Large intestine (tissue), 3 donors: ENCODE results near the gene IGLL1. TPM values are rescaled to one million over a fixed set of nuclear protein-coding genes. Genes with fewer than 3 reads are reported as not detected.
"Not testable (repeated sequence)": the region's sequence is repeated elsewhere in the genome, so short reads cannot be mapped to it uniquely, and the experiment has no call there.

Experiments
- DNase-seq, 2 donors: peaks; one replicate each; pipeline versions ENCODE4 v3.0.0 to v3.0.0-alpha.2; 2013
- H3K27ac ChIP-seq: one replicate; pipeline ENCODE4 v1.5.1; 2013; ENCODE audit warnings: low read length
- H3K27me3 ChIP-seq: 2 replicates; pipeline ENCODE4 v1.6.1; 2013; ENCODE audit warnings: low read length; ENCODE audit not compliant: control insufficient read depth, insufficient read depth
- H3K36me3 ChIP-seq: 2 replicates; pipeline ENCODE4 v1.6.1; 2013; ENCODE audit warnings: low read length; ENCODE audit not compliant: control insufficient read depth, insufficient read depth
- H3K4me1 ChIP-seq: one replicate; pipeline ENCODE4 v1.6.1; 2013; ENCODE audit warnings: low read length; ENCODE audit not compliant: control insufficient read depth, insufficient read depth
- H3K4me3 ChIP-seq: one replicate; pipeline ENCODE4 v1.5.1; 2013; ENCODE audit warnings: low read length
- H3K9me3 ChIP-seq: one replicate; pipeline ENCODE4 v1.6.1; 2013; ENCODE audit warnings: mild to moderate bottlenecking, low read depth, low read length, moderate library complexity; ENCODE audit not compliant: control insufficient read depth
- WGBS: methylation state at CpG from one replicate; pipeline ENCODE4 v1.1.5; 2013; ENCODE audit warnings: low lambda C conversion rate; ENCODE audit not compliant: insufficient coverage; 5-methylcytosine and 5-hydroxymethylcytosine counted together
- polyA plus RNA-seq: library from polyadenylated mRNA; unstranded; fragments of 120-200 nt; gene quantifications from one replicate; pipeline ENCODE4 v1.2.1, GENCODE V29; 2013

IGLL1 gene
- polyA plus RNA-seq, 1 donor: 0.60 TPM

DNA sequence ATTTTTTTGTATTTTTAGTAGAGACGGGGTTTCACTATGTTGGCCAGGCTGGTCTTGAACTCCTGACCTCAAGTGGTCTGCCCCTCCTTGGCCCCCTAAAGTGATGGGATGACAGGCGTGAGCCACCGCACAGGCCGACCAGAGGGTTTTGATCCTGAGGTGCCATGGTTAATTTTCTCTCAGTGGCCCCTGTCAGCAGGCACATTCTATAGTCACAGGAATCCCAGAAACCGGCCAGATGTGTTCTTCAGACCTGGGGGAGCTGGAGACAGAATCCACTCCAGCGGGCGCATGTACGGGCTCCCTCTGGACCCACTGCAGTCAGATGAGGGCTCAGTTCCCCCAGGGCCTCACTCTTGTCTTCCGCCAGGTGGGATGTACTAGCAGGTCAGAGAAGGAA, 17.0 kb downstream of the IGLL1 start:
- Histone ChIP-seq H3K9me3 (no peaks in the 10 kb centered on the region), H3K27ac (no peak overlapping the region), H3K27me3 (peaks cover 13% of the 10 kb centered on the region), H3K4me3 (no peak overlapping the region), H3K36me3 (no peaks in the 10 kb centered on the region), H3K4me1 (peaks cover 6% of the 10 kb centered on the region)
- DNase-seq: no peak
- WGBS: no CpG with 5 or more reads among the region's 9 CpGs

DNA sequence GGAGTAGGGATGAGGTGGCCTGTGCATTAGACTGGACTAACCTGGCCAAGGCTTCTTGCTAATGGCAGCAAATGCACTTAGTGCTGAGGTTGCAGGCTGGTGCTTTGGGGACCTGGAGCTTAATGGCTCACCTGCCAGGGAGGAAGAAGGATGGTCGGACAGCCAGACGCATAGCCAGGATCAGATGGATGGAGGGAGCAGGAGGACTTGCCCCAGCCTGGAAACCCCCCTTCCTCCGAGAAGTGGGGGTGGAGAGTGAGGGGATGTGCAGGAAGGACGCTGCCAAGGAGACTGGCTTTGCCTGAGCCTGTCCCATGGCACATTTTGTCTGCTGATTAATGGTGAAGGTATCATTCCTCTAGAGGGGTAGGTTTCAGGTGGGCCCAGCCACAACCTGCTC, 17.9 kb downstream of the IGLL1 start:
- no peak overlapping the region for H3K27ac ChIP-seq
- H3K4me3 ChIP-seq: no peak overlapping the region
- H3K27me3 ChIP-seq: peaks cover 13% of the 10 kb centered on the region
- no peaks in the 10 kb centered on the region for H3K9me3 ChIP-seq
- H3K4me1 ChIP-seq: peaks cover 6% of the 10 kb centered on the region
- WGBS: no CpG with 5 or more reads among the region's 4 CpGs
- no peak for DNase-seq
- H3K36me3 ChIP-seq: no peaks in the 10 kb centered on the region

DNA sequence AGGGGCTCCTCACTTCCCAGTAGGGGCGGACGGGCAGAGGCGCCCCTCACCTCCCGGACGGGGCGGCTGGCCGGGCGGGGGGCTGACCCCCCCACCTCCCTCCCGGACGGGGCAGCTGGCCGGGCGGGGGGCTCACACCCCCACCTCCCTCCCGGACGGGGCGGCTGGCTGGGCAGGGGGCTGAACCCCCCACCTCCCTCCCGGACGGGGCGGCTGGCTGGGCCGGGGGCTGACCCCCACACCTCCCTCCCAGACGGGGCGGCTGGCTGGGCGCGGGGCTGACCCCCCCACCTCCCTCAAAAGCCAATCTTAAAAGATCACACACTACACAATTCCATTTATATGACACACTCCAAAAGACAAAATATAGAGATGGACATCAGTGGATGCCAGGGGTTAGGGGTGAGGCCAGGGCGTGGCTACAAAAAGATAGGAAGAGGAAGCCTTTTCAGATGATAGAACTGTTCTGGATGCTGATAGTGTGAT, 19.0 kb downstream of the IGLL1 start:
- not testable (repeated sequence) for H3K4me1 ChIP-seq, H3K9me3 ChIP-seq, H3K36me3 ChIP-seq, DNase-seq, H3K4me3 ChIP-seq, H3K27ac ChIP-seq, H3K27me3 ChIP-seq
- WGBS: 83% methylated on average over 1 of the region's 24 CpGs

DNA sequence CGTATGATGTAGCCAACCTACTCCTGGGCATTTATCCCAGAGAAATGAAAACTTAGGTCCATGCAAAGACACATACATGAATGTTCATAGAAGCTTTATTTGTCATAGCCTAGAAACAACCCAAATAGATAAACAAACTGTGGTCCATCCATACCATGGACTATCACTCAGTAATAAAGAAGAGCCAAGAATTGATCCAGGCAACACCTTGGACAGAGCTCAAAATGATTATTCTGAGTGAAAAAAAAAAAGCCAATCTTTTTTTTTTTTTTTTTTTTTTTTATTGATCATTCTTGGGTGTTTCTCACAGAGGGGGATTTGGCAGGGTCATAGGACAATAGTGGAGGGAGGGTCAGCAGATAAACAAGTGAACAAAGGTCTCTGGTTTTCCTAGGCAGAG, 19.9 kb downstream of the IGLL1 start:
- not testable (repeated sequence) for H3K27me3 ChIP-seq, H3K27ac ChIP-seq, DNase-seq, H3K36me3 ChIP-seq, H3K4me1 ChIP-seq, H3K4me3 ChIP-seq, H3K9me3 ChIP-seq
- no CpG with 5 or more reads among the region's 1 CpG for WGBS

DNA sequence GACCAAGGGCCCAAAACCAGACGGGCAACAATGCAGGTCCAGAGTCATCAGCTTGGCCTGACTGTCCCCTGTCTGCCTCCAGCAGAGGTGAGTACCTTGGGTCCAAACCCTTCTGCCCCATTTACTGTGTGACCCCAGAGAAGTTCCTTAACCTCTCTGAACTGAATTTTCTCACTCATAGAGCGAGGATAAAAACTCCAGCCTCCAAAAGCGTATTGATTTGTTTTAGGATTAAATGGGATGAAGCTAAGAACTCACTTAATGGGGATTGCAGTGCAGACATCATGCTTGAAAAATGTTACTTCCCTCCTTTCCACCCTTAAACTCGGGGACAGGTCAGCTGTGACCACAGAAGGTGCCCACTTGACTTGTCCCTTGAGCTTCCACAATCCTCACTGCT, 22.6 kb downstream of the IGLL1 start:
- no peaks in the 10 kb centered on the region for H3K27me3 ChIP-seq
- no peaks in the 10 kb centered on the region for H3K9me3 ChIP-seq
- no peak for DNase-seq
- H3K27ac ChIP-seq: no peak overlapping the region
- no peak overlapping the region for H3K4me3 ChIP-seq
- H3K36me3 ChIP-seq: no peaks in the 10 kb centered on the region
- no peaks in the 10 kb centered on the region for H3K4me1 ChIP-seq
- no CpG with 5 or more reads among the region's 4 CpGs for WGBS

DNA sequence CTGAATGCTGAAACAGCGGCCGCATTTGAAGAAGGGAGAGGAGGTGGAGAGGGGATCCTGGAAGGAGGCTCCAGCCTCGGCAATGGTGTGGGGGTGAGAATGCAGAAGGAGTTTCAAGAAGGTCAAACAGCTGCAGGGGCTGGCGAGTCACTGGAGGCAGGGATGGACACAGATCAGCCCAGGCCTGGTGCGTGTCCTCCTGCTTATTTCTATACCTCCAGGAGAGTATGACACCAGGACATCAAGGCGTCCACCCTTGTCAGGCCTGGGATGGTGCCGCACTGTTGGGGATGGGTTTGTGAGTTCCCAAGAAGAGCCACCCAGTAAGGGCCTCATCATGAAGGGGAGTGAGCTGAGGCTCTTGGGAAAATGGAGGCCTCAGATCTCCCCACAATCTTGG, 23.1 kb downstream of the IGLL1 start:
- Histone ChIP-seq H3K9me3 (no peaks in the 10 kb centered on the region), H3K27ac (no peak overlapping the region), H3K4me1 (no peaks in the 10 kb centered on the region), H3K27me3 (no peaks in the 10 kb centered on the region), H3K4me3 (no peak overlapping the region), H3K36me3 (no peaks in the 10 kb centered on the region)
- WGBS: no CpG with 5 or more reads among the region's 7 CpGs
- no peak for DNase-seq

DNA sequence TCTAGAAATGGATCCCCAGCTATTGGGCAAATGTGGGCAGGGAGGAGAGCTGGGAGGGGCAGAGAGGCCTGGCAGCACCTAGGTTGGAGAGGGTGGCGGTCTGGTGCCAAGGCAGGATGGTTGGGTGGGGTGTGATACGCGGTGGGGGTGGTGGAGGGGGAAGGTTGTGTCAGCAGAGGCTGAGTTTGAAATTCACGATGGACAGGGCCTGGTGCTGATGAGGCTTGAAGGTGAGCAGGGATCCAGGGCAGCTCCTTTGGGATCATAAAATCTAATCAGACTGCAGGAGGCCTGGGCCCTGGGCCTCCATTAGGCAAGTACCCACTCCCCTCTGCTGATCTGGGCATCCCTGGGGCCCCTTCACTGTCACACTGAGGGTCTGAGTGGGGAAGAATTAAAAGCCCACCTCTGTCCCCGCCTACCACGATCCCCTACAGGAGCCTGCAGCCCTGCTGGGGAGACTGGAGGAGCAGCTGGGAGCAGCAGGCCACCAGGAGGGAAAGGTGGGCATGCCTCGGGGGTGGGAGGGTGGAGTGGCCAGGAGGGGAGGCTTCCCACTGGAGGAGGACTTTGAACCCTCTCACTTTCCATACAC, 24.0 kb downstream of the IGLL1 start:
- Histone ChIP-seq H3K4me3 (no peak overlapping the region), H3K36me3 (no peaks in the 10 kb centered on the region), H3K27ac (no peak overlapping the region), H3K27me3 (no peaks in the 10 kb centered on the region), H3K4me1 (no peaks in the 10 kb centered on the region), H3K9me3 (peaks cover 2% of the 10 kb centered on the region)
- DNase-seq: no peak
- no CpG with 5 or more reads among the region's 7 CpGs for WGBS

DNA sequence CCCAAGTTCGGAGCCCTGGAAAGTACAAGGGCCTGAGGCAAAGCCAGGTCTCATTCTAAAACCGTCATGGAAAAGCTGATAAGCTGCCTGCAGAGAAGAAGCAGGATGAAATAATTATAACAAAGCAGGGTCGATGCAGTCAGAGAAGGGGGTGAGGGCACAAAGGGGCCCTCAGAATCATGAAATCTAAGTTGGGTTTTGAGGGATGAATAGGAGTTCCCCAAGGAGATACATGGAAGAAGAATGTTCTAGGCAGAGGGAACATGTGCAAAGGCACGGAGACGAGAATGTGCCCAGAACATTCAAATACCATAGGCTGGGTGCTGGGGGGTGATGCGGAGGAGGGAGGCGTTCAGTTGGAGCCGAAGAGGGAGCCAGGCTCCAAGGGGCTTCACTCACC, 25.0 kb downstream of the IGLL1 start:
- Histone ChIP-seq H3K9me3 (peaks cover 10% of the 10 kb centered on the region), H3K4me3 (no peak overlapping the region), H3K36me3 (no peaks in the 10 kb centered on the region), H3K27me3 (no peaks in the 10 kb centered on the region), H3K4me1 (no peaks in the 10 kb centered on the region), H3K27ac (no peak overlapping the region)
- WGBS: no CpG with 5 or more reads among the region's 8 CpGs
- DNase-seq: no peak

DNA sequence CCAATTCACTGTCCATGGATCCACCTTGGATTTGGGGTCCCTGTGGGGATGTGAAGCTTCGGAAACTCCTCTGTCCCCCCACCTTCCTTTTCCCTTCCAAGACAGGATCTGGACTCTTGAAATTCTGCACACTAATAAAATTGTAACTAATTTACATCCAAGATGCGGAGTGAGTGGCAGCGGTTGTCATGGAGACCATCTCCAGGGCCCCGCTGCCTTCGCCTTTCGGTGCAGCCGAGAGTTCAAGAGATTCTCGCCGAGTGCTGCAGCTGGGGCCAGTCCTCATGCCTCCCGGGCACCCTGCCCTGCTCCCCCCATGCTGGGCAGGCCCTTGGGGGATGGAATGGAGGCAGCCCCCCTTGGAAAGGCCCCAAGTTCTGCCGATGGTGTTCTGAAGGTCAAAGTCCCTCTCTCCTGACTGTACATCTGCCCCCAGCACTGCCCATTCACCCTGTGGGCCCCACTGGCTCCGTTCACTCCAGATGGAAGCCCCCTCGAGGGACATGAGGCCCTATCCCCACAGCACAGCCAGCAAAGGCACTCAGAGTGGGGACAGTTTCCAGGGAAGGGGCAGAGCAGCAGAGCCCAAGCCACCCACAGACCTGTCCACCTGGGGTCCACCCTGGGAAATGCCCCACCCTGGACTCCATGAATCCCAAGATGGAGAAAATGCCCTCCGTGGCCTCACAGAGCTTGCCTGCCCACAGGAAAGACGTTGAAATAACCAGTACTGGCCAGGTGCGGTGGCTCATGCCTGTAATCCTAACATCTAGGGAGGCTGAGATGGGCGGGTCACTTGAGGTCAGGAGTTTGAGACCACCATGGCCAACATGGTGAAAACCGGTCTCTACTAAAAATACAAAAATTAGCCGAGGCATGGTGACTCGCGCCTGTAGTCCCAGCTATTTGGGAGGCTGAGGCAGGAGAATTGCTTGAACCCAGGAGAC, 25.9 kb downstream of the IGLL1 start:
- no peak overlapping the region for H3K27ac ChIP-seq
- H3K4me1 ChIP-seq: no peaks in the 10 kb centered on the region
- WGBS: no CpG with 5 or more reads among the region's 21 CpGs
- no peaks in the 10 kb centered on the region for H3K27me3 ChIP-seq
- no peak overlapping the region for H3K4me3 ChIP-seq
- H3K9me3 ChIP-seq: peaks cover 10% of the 10 kb centered on the region
- DNase-seq: no peak
- no peaks in the 10 kb centered on the region for H3K36me3 ChIP-seq

DNA sequence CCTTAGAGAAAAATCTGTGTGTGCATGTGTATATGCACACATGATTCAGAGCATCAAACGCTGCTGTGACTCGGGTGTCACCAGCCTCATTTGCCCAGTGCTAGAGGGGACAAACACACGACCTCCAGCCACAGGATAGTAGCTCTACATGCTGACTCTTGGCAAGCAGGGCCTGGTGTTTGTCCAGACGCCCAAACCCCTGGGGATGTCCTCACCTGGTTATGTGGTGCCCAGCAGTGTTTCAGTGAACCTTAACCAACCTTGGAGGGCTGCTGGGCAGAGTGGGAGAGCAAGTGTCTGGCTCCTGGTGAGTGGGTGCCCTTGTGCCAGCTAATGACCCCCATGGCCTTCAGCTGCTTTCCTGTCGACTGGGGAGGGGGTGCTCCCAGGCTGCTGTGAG, 26.7 kb downstream of the IGLL1 start:
- Histone ChIP-seq H3K4me3 (no peak overlapping the region), H3K36me3 (no peaks in the 10 kb centered on the region), H3K27ac (no peak overlapping the region), H3K27me3 (no peaks in the 10 kb centered on the region), H3K4me1 (no peaks in the 10 kb centered on the region), H3K9me3 (peaks cover 10% of the 10 kb centered on the region)
- no CpG with 5 or more reads among the region's 5 CpGs for WGBS
- no peak for DNase-seq
